ENCODE results near the gene ZNF460. TPM values are rescaled to one million over a fixed set of nuclear protein-coding genes. Genes with fewer than 3 reads are reported as not detected.

ZNF460 gene
- polyA plus RNA-seq, 1 of the 3 experiments (the other 2 are of a cell fraction), result 2.4 TPM

- TF ChIP-seq MAX (IDR thresholded peaks at IDR 0.05; ENCODE audit: low read depth), result no peak
- no peak for TF ChIP-seq GATA2 (CRISPR knock-in tag; IDR thresholded peaks at IDR 0.05)
- no peak for TF ChIP-seq NRF1 (IDR thresholded peaks at IDR 0.05; ENCODE audit: low read depth, low read length)
- no peak for TF ChIP-seq RXRA (IDR thresholded peaks at IDR 0.05; ENCODE audit: borderline replicate concordance, low read depth)
Observed at GRCh38 chr19:57338877-57339276, 58.6 kb downstream of the ZNF460 start (continued).

GRCh38 chr19:57342582-57342981, 62.3 kb downstream of the ZNF460 start:
- Histone ChIP-seq H3K9ac (no peak overlapping the region), H3K79me2 (ENCODE audit: insufficient read depth) (no peaks in the 10 kb centered on the region), H3K4me3 (ENCODE audit: low read depth in 2 of 2, low read length in 1 of 2) (no peak overlapping the region), H3K9me3 (no peaks in the 10 kb centered on the region), H3K4me2 (no peak overlapping the region), H3K36me3 (replicated peaks in 1 of 2; ENCODE audit: control insufficient read depth in 1 of 2, insufficient read depth in 2 of 2, low read length in 1 of 2) (no peaks in the 10 kb centered on the region), H3K27ac (ENCODE audit: low read depth in 2 of 2, low read length in 1 of 2) (no peak overlapping the region), H3K4me1 (ENCODE audit: control insufficient read depth in 1 of 2, insufficient read depth in 2 of 2, low read depth in 1 of 2, low read length in 1 of 2) (no peaks in the 10 kb centered on the region), H2AFZ (ENCODE audit: low read depth) (no peak overlapping the region), H3F3A (replicated peaks; ENCODE audit: insufficient read depth) (peaks cover 4% of the 10 kb centered on the region), H4K20me1 (ENCODE audit: insufficient read depth) (no peaks in the 10 kb centered on the region), H3K9me2 (no peaks in the 10 kb centered on the region), H3K27me3 (ENCODE audit: insufficient read depth) (no peaks in the 10 kb centered on the region)
- WGBS (ENCODE audit: low lambda C conversion rate), result 56% methylated on average over 6 of the region's 6 CpGs
- no peak for DNase-seq
- ChIA-PET POLR2A (no interaction called here), CTCF (no interaction called here)
- TF ChIP-seq YY1 (IDR thresholded peaks at IDR 0.05; ENCODE audit: low read depth) (no peak), EP300 (IDR thresholded peaks at IDR 0.05; ENCODE audit: borderline replicate concordance in 1 of 2, low read depth in 1 of 2, low read length in 1 of 2) (no peak), POLR2AphosphoS5 (IDR thresholded peaks at IDR 0.05; ENCODE audit: low read depth, low read length) (no peak), REST (IDR thresholded peaks at IDR 0.05; ENCODE audit: low read depth, low read length) (no peak), NFIC (IDR thresholded peaks at IDR 0.05; ENCODE audit: borderline replicate concordance) (no peak), GATA2 (CRISPR knock-in tag; IDR thresholded peaks at IDR 0.05) (no peak), FOSL2 (IDR thresholded peaks at IDR 0.05; ENCODE audit: borderline replicate concordance, low read depth) (no peak), ELF1 (IDR thresholded peaks at IDR 0.05) (no peak), TCF12 (IDR thresholded peaks at IDR 0.05) (no peak), USF2 (IDR thresholded peaks at IDR 0.05; ENCODE audit: borderline replicate concordance, low read depth, low read length) (no peak), MEF2A (IDR thresholded peaks at IDR 0.05; ENCODE audit: borderline replicate concordance, low read depth) (no peak), FOXM1 (IDR thresholded peaks at IDR 0.05; ENCODE audit: low read depth) (no peak), NRF1 (IDR thresholded peaks at IDR 0.05; ENCODE audit: low read depth, low read length) (no peak), RFX5 (IDR thresholded peaks at IDR 0.05; ENCODE audit: low read length) (no peak)

Other genes with a start within 250 kb of the ZNF460 start
- not detected in 2 replicates for gene USP29, start 160.5 kb upstream of the ZNF460 start, polyA plus RNA-seq (2012; rRNA removed)
- gene ZIM3, start 135.3 kb upstream of the ZNF460 start, polyA plus RNA-seq (2012; rRNA removed), result not detected in 2 replicates
- not detected in 2 replicates for gene DUXA, start 113.0 kb upstream of the ZNF460 start, polyA plus RNA-seq (2012; rRNA removed)
- 8.6 and 8.8 TPM in 2 replicates for gene ZNF264, start 89.0 kb upstream of the ZNF460 start, polyA plus RNA-seq (2012; rRNA removed)
- 1.2 and 1.5 TPM in 2 replicates for gene AURKC, start 49.5 kb upstream of the ZNF460 start, polyA plus RNA-seq (2012; rRNA removed)
- 1.5 and 2.5 TPM in 2 replicates for gene ZNF805, start 39.9 kb upstream of the ZNF460 start, polyA plus RNA-seq (2012; rRNA removed)
- gene ZNF543, start 40.0 kb downstream of the ZNF460 start, polyA plus RNA-seq (2012; rRNA removed), result 1.2 and 1.7 TPM in 2 replicates
- 2.5 and 3.7 TPM in 2 replicates for gene ZNF304, start 70.8 kb downstream of the ZNF460 start, polyA plus RNA-seq (2012; rRNA removed)
- gene TRAPPC2B, start 83.1 kb downstream of the ZNF460 start, polyA plus RNA-seq (2012; rRNA removed), result 21.0 and 22.2 TPM in 2 replicates
- 1.5 and 1.7 TPM in 2 replicates for gene ZNF547, start 83.1 kb downstream of the ZNF460 start, polyA plus RNA-seq (2012; rRNA removed)
- 6.8 and 7.7 TPM in 2 replicates for gene ZNF548, start 109.4 kb downstream of the ZNF460 start, polyA plus RNA-seq (2012; rRNA removed)
- gene ZNF17, start 130.7 kb downstream of the ZNF460 start, polyA plus RNA-seq (2012; rRNA removed), result 3.9 and 5.0 TPM in 2 replicates
- gene ZNF749, start 154.8 kb downstream of the ZNF460 start, polyA plus RNA-seq (2012; rRNA removed), result 12.6 and 14.9 TPM in 2 replicates
- 0.03 and 0.06 TPM in 2 replicates for gene VN1R1, start 176.7 kb downstream of the ZNF460 start, polyA plus RNA-seq (2012; rRNA removed)
- 0.99 and 1.2 TPM in 2 replicates for gene ZNF772, start 197.1 kb downstream of the ZNF460 start, polyA plus RNA-seq (2012; rRNA removed)
- 7.8 and 10.4 TPM in 2 replicates for gene ZNF419, start 207.3 kb downstream of the ZNF460 start, polyA plus RNA-seq (2012; rRNA removed)
- 6.6 and 9.0 TPM in 2 replicates for gene ZNF773, start 219.5 kb downstream of the ZNF460 start, polyA plus RNA-seq (2012; rRNA removed)
- gene ZNF549, start 246.9 kb downstream of the ZNF460 start, polyA plus RNA-seq (2012; rRNA removed), result 2.4 and 3.3 TPM in 2 replicates

All from SK-N-SH (cell line).